GM10266 (cell line): Measurements from ENCODE around the gene HRNR.
"Not testable (repeated sequence)": the region's sequence is repeated elsewhere in the genome, so short reads cannot be mapped to it uniquely, and the experiment has no call there.

Experiments used
- DNase-seq: peaks from one replicate; pipeline ENCODE4 v3.0.0; 2012; ENCODE audit errors: extremely low spot score
- CTCF ChIP-seq: IDR thresholded peaks from 2 replicates; pipeline ENCODE4 v1.5.1; 2012; ENCODE audit warnings: mild to moderate bottlenecking, low read depth; ENCODE audit not compliant: control insufficient read depth, insufficient read depth; ENCODE audit errors: missing control alignments

HRNR gene

GRCh38 chr1:152224093-152224492 is at the start of gene HRNR:
Gene HRNR (minus strand): TSS chr1:152224193. CDS start chr1:152223253, 940 bp downstream.
- TF ChIP-seq CTCF = no peak
- no peak for DNase-seq

GRCh38 chr1:152256394-152256793 is 32.4 kb upstream of the HRNR start:
- not testable (repeated sequence) for DNase-seq

- no peak for DNase-seq
Measured at GRCh38 chr1:152252157-152252556, 28.2 kb upstream of the HRNR start.

GRCh38 chr1:152251391-152251790 is 27.4 kb upstream of the HRNR start:
- TF ChIP-seq CTCF = no peak
- no peak for DNase-seq

More at GRCh38 chr1:152252157-152252556, 28.2 kb upstream of the HRNR start:
- no peak for TF ChIP-seq CTCF

GRCh38 chr1:152247316-152247715 is 23.3 kb upstream of the HRNR start:
- no peak for TF ChIP-seq CTCF
- no peak for DNase-seq

GRCh38 chr1:152244576-152245273 is 20.7 kb upstream of the HRNR start:
- no peak for TF ChIP-seq CTCF
- no peak for DNase-seq

GRCh38 chr1:152237093-152237492 is 13.1 kb upstream of the HRNR start:
- TF ChIP-seq CTCF = no peak
- no peak for DNase-seq

GRCh38 chr1:152228831-152229230 is 4.8 kb upstream of the HRNR start:
- no peak for TF ChIP-seq CTCF
- no peak for DNase-seq
